ENCODE results near the gene BPIFB6. TPM values are rescaled to one million over a fixed set of nuclear protein-coding genes. Genes with fewer than 3 reads are reported as not detected.

Gene BPIFB6
- polyA plus RNA-seq, 2 of the 4 experiments (the other 2 are of a cell fraction), result not detected

GRCh38 chr20:33009214-33010132 is 22.0 kb upstream of the BPIFB6 start:
- H3K27ac ChIP-seq, result no peak overlapping the region
- no peaks in the 10 kb centered on the region; the same call in 2 of the 3 replicates for H3K9me3 ChIP-seq
- no peak for DNase-seq (ENCODE audit: low read depth in 1 of 2, low spot score in 1 of 2)
- no peak for TF ChIP-seq HOXB13 (CRISPR knock-in tag; IDR thresholded peaks at IDR 0.05; ENCODE audit: low read depth)
- no peak for TF ChIP-seq PHF8 (IDR thresholded peaks at IDR 0.05; ENCODE audit: borderline replicate concordance, low read depth)
- TF ChIP-seq MAZ (IDR thresholded peaks at IDR 0.05; ENCODE audit: borderline replicate concordance, low read depth, low read length), result no peak
- CTCF ChIA-PET, result interaction anchor here (0.9 kb wide), 1 partner anchor 11 kb away, joined by 3 read pairs; no protein-coding TSS in a partner anchor
- no peak overlapping the region for H3K4me2 ChIP-seq
- no peak for FAIRE-seq
- 0 out of 3 replicates have a peak, but pooled peaks cover 3% of the 10 kb centered on the region for H3K4me1 ChIP-seq
- H3K4me3 ChIP-seq, result no peak overlapping the region
- ATAC-seq, result no peak; a peak in 1 of 6 replicates
- WGBS (ENCODE audit: missing lambda C conversion rate), result 40% methylated on average over 19 of the region's 19 CpGs
- POLR2A ChIA-PET, result interaction anchor here (0.6 kb wide), 1 partner anchor 9 kb away, joined by 5 read pairs; no protein-coding TSS in a partner anchor

- no peak overlapping the region for H3K4me3 ChIP-seq
- TF ChIP-seq, protein P1, sequence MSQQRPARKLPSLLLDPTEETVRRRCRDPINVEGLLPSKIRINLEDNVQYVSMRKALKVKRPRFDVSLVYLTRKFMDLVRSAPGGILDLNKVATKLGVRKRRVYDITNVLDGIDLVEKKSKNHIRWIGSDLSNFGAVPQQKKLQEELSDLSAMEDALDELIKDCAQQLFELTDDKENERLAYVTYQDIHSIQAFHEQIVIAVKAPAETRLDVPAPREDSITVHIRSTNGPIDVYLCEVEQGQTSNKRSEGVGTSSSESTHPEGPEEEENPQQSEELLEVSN (IDR thresholded peaks at IDR 0.05; ENCODE audit: borderline replicate concordance, low read depth), result no peak
- TF ChIP-seq BHLHE40 (IDR thresholded peaks at IDR 0.05; ENCODE audit: low read depth, low read length) (no peak), MYC (IDR thresholded peaks at IDR 0.05; ENCODE audit: borderline replicate concordance, low read length) (no peak), CEBPB (IDR thresholded peaks at IDR 0.05) (no peak), FOSL2 (IDR thresholded peaks at IDR 0.05) (no peak), FOSL2 (CRISPR knock-in tag; IDR thresholded peaks at IDR 0.05) (no peak), ATOH8 (CRISPR knock-in tag; IDR thresholded peaks at IDR 0.05; ENCODE audit: low read depth) (no peak), ZC3H11A (IDR thresholded peaks at IDR 0.05) (no peak), FOXS1 (CRISPR knock-in tag; IDR thresholded peaks at IDR 0.05) (no peak), HDAC2 (IDR thresholded peaks at IDR 0.05) (no peak), MAZ (IDR thresholded peaks at IDR 0.05; ENCODE audit: borderline replicate concordance, low read depth, low read length) (no peak), ZNF302 (CRISPR knock-in tag; IDR thresholded peaks at IDR 0.05) (no peak), NFE2L2 (conservative IDR thresholded peaks at IDR 0.05; ENCODE audit: low read length) (no peak), POLR2A (IDR thresholded peaks at IDR 0.05; ENCODE audit: low read length) (no peak), HOXA7 (CRISPR knock-in tag; IDR thresholded peaks at IDR 0.05) (no peak), EHMT2 (IDR thresholded peaks at IDR 0.05; ENCODE audit: low read depth) (no peak), BCL3 (IDR thresholded peaks at IDR 0.05) (no peak), CHD2 (IDR thresholded peaks at IDR 0.05; ENCODE audit: low read length, partially characterized antibody) (no peak), CBX2 (IDR thresholded peaks at IDR 0.05; ENCODE audit: borderline replicate concordance, low read depth) (no peak), RNF2 (IDR thresholded peaks at IDR 0.05; ENCODE audit: borderline replicate concordance, low read depth) (no peak)
- TF ChIP-seq, protein P2, sequence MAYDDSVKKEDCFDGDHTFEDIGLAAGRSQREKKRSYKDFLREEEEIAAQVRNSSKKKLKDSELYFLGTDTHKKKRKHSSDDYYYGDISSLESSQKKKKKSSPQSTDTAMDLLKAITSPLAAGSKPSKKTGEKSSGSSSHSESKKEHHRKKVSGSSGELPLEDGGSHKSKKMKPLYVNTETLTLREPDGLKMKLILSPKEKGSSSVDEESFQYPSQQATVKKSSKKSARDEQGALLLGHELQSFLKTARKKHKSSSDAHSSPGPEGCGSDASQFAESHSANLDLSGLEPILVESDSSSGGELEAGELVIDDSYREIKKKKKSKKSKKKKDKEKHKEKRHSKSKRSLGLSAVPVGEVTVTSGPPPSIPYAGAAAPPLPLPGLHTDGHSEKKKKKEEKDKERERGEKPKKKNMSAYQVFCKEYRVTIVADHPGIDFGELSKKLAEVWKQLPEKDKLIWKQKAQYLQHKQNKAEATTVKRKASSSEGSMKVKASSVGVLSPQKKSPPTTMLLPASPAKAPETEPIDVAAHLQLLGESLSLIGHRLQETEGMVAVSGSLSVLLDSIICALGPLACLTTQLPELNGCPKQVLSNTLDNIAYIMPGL (CRISPR knock-in tag; IDR thresholded peaks at IDR 0.05; ENCODE audit: borderline replicate concordance), result no peak
- no peak for FAIRE-seq
- no peak overlapping the region for H3K4me2 ChIP-seq
- ATAC-seq, result no peak
- H3K4me1 ChIP-seq, result 0 out of 3 replicates have a peak, but pooled peaks cover 3% of the 10 kb centered on the region
- DNase-seq (ENCODE audit: low read depth in 1 of 2, low spot score in 1 of 2), result no peak
- POLR2A ChIA-PET, result interaction anchor here (0.6 kb wide), 1 partner anchor 10 kb away, joined by 5 read pairs; no protein-coding TSS in a partner anchor
- H3K27ac ChIP-seq, result no peak overlapping the region
- CTCF ChIA-PET, result interaction anchor here (0.9 kb wide), 1 partner anchor 12 kb away, joined by 3 read pairs; no protein-coding TSS in a partner anchor
- WGBS (ENCODE audit: missing lambda C conversion rate), result 41% methylated on average over 5 of the region's 5 CpGs
- H3K9me3 ChIP-seq, result no peaks in the 10 kb centered on the region; the same call in 2 of the 3 replicates
Observed at GRCh38 chr20:33010133-33010504, 21.3 kb upstream of the BPIFB6 start.

All from A549 (cell line).